Panc1 (cell line): ENCODE data around the gene TANGO6. TPM values are rescaled to one million over a fixed set of nuclear protein-coding genes. Genes with fewer than 3 reads are reported as not detected.

ENCODE experiments used
- ATAC-seq: fragments of 200-7000 bp; cut with Tn5 transposase; 2 replicates; pipeline ENCODE4 v1.9.1; 2020; ENCODE audit warnings: mild to moderate bottlenecking, moderate library complexity
- BruUV-seq: library from RNA; stranded (reverse); fragments of 400-500 nt; replicated peaks from 2 replicates; lab custom pipeline; 2021; lab: Mats Ljungman, UMichigan
- CTCF ChIA-PET: fragments of 300-600 bp; sonication (Branson Sonifier 250); formaldehyde crosslinking; loops from one replicate; lab custom pipeline; 2022; ENCODE audit warnings: antibody characterized with exemption; lab: Charles Lee
- POLR2A ChIA-PET: fragments of 300-600 bp; sonication (Branson Sonifier 250); formaldehyde crosslinking; loops from one replicate; lab custom pipeline; 2022; ENCODE audit warnings: antibody characterized with exemption; lab: Charles Lee
- DNase-seq: peaks from one replicate; pipeline ENCODE4 v3.0.0-alpha.2; 2010; ENCODE audit warnings: low read depth, low spot score
- H3K27ac ChIP-seq: 2 replicates; pipeline ENCODE4 v1.5.1; 2011; ENCODE audit warnings: mild to moderate bottlenecking, low read length, inconsistent platforms
- H3K27me3 ChIP-seq: fragments of 200-500 bp; sonication (Bioruptor generic); 2 replicates; pipeline ENCODE4 v1.6.0; 2014; ENCODE audit warnings: low read length, inconsistent platforms; ENCODE audit not compliant: control insufficient read depth, insufficient read depth
- H3K36me3 ChIP-seq: fragments of 200-500 bp; sonication (Bioruptor generic); 2 replicates; pipeline ENCODE4 v1.5.1; 2014; ENCODE audit warnings: inconsistent platforms, mild to moderate bottlenecking, low read length, moderate library complexity; ENCODE audit not compliant: control insufficient read depth, insufficient read depth
- H3K4me1 ChIP-seq: 2 replicates; pipeline ENCODE4 v1.5.1; 2011; ENCODE audit warnings: inconsistent platforms, mild to moderate bottlenecking, low read length, moderate library complexity; ENCODE audit not compliant: control insufficient read depth, insufficient read depth
- H3K4me3 ChIP-seq, 2 experiments: 2 replicates each; pipeline ENCODE4 v1.5.1; 2011 to 2012; ENCODE audit warnings: low read depth in 2 of 2, low read length in 2 of 2, mild to moderate bottlenecking in 2 of 2, inconsistent platforms in 1 of 2, moderate library complexity in 1 of 2
- H3K9me3 ChIP-seq: fragments of 200-500 bp; sonication (Bioruptor generic); 2 replicates; pipeline ENCODE4 v1.5.1; 2014; ENCODE audit warnings: low read depth, mild to moderate bottlenecking, inconsistent platforms, low read length, moderate library complexity; ENCODE audit not compliant: control insufficient read depth, insufficient read depth
- CTCF ChIP-seq: fragments of 450-650 bp; IDR thresholded peaks from 2 replicates; pipeline ENCODE4 v1.5.1; 2017; ENCODE audit warnings: mild to moderate bottlenecking
- POLR2AphosphoS5 ChIP-seq: IDR thresholded peaks from 2 replicates; pipeline ENCODE4 v1.6.1; 2012; ENCODE audit warnings: mild to moderate bottlenecking, low read depth, low read length, moderate library complexity
- SIN3A ChIP-seq: IDR thresholded peaks from 2 replicates; pipeline ENCODE4 v1.6.1; 2012; ENCODE audit warnings: low read depth, mild to moderate bottlenecking, low read length, moderate library complexity, borderline replicate concordance; ENCODE audit not compliant: insufficient read depth
- TCF7L2 ChIP-seq: IDR thresholded peaks from 2 replicates; pipeline ENCODE4 v1.6.1; 2011; ENCODE audit warnings: mild to moderate bottlenecking, low read depth, low read length, inconsistent platforms
- in situ Hi-C: cut with HindIII; loops from 2 replicates; pipeline ENCODE4 v1.10.0; 2016; ENCODE audit warnings: low sequenced_read_pairs, low pct_unique_long_range_greater_than_20kb
- intact Hi-C: fragments of 100-400 bp; cut with micrococcal nuclease; formaldehyde crosslinking; loops from one replicate; pipeline ENCODE4 v1.10.0; 2022; ENCODE audit not compliant: unreplicated experiment
- total RNA-seq: library from RNA; stranded (reverse); gene quantifications from one replicate; pipeline ENCODE4 v1.2.1, GENCODE V29; 2021; ENCODE audit not compliant: unreplicated experiment
- TF ChIP-seq, protein P1 (sequence below), 2 experiments: IDR thresholded peaks; 2 replicates each; pipeline ENCODE4 v1.6.1; 2011 to 2012; ENCODE audit warnings: low read depth in 2 of 2, control low read depth in 1 of 2, low read length in 1 of 2, mild to moderate bottlenecking in 1 of 2, moderate library complexity in 1 of 2; ENCODE audit not compliant: insufficient read depth in 1 of 2

TANGO6 gene
- total RNA-seq, 1 experiment from 2014 or later: 11.0 TPM

- TF ChIP-seq SIN3A: no peak
- no peak for TF ChIP-seq POLR2AphosphoS5
- TF ChIP-seq, protein P1, sequence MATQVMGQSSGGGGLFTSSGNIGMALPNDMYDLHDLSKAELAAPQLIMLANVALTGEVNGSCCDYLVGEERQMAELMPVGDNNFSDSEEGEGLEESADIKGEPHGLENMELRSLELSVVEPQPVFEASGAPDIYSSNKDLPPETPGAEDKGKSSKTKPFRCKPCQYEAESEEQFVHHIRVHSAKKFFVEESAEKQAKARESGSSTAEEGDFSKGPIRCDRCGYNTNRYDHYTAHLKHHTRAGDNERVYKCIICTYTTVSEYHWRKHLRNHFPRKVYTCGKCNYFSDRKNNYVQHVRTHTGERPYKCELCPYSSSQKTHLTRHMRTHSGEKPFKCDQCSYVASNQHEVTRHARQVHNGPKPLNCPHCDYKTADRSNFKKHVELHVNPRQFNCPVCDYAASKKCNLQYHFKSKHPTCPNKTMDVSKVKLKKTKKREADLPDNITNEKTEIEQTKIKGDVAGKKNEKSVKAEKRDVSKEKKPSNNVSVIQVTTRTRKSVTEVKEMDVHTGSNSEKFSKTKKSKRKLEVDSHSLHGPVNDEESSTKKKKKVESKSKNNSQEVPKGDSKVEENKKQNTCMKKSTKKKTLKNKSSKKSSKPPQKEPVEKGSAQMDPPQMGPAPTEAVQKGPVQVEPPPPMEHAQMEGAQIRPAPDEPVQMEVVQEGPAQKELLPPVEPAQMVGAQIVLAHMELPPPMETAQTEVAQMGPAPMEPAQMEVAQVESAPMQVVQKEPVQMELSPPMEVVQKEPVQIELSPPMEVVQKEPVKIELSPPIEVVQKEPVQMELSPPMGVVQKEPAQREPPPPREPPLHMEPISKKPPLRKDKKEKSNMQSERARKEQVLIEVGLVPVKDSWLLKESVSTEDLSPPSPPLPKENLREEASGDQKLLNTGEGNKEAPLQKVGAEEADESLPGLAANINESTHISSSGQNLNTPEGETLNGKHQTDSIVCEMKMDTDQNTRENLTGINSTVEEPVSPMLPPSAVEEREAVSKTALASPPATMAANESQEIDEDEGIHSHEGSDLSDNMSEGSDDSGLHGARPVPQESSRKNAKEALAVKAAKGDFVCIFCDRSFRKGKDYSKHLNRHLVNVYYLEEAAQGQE (IDR thresholded peaks at IDR 0.05; ENCODE audit: insufficient read depth in 1 of 2, low read depth in 2 of 2, low read length in 1 of 2): no peak
- no peak for TF ChIP-seq CTCF
- TF ChIP-seq TCF7L2: no peak
- H3K4me3 ChIP-seq: no peak overlapping the region
- no peaks in the 10 kb centered on the region for H3K9me3 ChIP-seq
- intact Hi-C loops: no loop called here
- POLR2A ChIA-PET: no interaction called here
- no peaks in the 10 kb centered on the region for H3K27me3 ChIP-seq
- H3K4me1 ChIP-seq: no peaks in the 10 kb centered on the region
- no peak for DNase-seq
- in situ Hi-C loops: no loop called here
- H3K36me3 ChIP-seq: no peaks in the 10 kb centered on the region
- ATAC-seq: no peak
- BruUV-seq: no TSS peak
- CTCF ChIA-PET: interaction anchor here (0.7 kb wide), 1 partner anchor 68 kb away, joined by 3 read pairs; no protein-coding TSS in a partner anchor
- H3K27ac ChIP-seq: no peak overlapping the region
Observed at GRCh38 chr16:68940816-68941215, 97.5 kb downstream of the TANGO6 start.

DNA sequence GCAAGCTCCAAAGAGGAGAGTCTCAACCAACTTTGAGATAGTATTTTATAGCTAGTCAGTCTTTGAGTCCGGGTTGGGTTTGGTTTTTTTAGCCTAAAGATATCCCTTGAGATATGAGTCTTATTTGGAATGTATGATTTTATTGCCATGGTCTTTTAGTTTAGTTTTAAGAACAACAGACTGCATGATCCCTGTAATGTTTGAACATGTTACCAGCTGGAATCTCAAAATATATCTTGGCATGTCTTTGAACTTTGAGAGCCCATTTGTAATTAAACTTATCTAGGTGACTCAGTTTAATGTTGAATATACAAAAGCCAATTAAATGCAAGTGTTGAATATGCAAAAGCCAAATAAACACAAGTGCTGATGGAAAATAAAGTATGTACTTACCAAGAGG lies 100.6 kb downstream of the TANGO6 start:
- CTCF ChIA-PET: no interaction called here
- H3K36me3 ChIP-seq: no peaks in the 10 kb centered on the region
- BruUV-seq: no TSS peak
- DNase-seq: no peak
- no peaks in the 10 kb centered on the region for H3K4me1 ChIP-seq
- in situ Hi-C loops: no loop called here
- intact Hi-C loops: no loop called here
- ATAC-seq: no peak
- H3K27me3 ChIP-seq: no peaks in the 10 kb centered on the region
- POLR2A ChIA-PET: no interaction called here
- no peak overlapping the region for H3K27ac ChIP-seq
- TF ChIP-seq, protein P1 (IDR thresholded peaks at IDR 0.05; ENCODE audit: insufficient read depth in 1 of 2, low read depth in 2 of 2, low read length in 1 of 2): no peak
- no peak overlapping the region for H3K4me3 ChIP-seq
- no peaks in the 10 kb centered on the region for H3K9me3 ChIP-seq
